Measurements from ENCODE around the gene PDGFRA.

The PDGFRA gene

DNA sequence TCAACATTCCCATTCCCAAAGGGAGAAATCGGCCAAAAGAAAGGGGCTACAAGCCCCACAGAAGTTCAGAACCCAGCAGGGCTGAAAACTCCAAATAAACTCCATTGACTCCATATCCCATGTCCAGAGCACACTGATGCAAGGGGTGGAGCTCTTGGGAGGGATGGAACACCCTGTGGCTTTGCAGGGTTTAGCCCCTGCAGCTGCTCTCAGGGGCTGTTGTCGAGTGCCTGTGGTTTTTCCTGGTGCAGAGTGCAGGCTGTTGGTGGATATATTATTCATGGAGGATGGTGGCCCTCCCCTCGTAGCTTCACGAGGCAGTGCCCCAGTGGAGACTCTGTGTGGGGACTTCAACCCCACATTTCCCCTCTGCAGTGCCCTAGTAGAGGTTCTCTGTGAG lies 53.7 kb downstream of the PDGFRA start:
- no peak overlapping the region for H3K27ac ChIP-seq
- TF ChIP-seq, protein P1, sequence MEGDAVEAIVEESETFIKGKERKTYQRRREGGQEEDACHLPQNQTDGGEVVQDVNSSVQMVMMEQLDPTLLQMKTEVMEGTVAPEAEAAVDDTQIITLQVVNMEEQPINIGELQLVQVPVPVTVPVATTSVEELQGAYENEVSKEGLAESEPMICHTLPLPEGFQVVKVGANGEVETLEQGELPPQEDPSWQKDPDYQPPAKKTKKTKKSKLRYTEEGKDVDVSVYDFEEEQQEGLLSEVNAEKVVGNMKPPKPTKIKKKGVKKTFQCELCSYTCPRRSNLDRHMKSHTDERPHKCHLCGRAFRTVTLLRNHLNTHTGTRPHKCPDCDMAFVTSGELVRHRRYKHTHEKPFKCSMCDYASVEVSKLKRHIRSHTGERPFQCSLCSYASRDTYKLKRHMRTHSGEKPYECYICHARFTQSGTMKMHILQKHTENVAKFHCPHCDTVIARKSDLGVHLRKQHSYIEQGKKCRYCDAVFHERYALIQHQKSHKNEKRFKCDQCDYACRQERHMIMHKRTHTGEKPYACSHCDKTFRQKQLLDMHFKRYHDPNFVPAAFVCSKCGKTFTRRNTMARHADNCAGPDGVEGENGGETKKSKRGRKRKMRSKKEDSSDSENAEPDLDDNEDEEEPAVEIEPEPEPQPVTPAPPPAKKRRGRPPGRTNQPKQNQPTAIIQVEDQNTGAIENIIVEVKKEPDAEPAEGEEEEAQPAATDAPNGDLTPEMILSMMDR (conservative IDR thresholded peaks at IDR 0.05): no peak

DNA sequence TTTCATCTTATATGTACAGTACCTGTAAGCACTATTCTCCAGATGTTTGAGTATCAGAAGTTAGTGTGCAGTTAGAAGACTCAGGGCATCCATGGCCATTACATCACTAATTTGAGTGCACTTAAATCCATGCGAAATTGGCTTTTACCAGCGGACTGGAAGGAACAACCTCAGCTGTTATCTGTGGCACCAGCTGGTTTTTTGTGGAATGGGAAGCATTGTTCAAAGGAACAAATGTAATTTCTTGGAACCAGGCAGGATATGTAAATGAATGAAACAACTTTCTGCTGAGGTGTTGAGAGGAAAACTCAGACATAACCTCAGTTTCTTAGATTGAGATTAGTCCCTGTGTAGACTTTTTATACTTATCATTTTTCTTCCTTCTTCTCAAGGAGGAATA lies 60.2 kb downstream of the PDGFRA start:
- no peak overlapping the region for H3K27ac ChIP-seq
- TF ChIP-seq, protein P1 (conservative IDR thresholded peaks at IDR 0.05): no peak

- H3K27ac ChIP-seq: no peak overlapping the region
- TF ChIP-seq, protein P1 (conservative IDR thresholded peaks at IDR 0.05): no peak
Observed at GRCh38 chr4:54290980-54291379, 61.9 kb downstream of the PDGFRA start.

DNA sequence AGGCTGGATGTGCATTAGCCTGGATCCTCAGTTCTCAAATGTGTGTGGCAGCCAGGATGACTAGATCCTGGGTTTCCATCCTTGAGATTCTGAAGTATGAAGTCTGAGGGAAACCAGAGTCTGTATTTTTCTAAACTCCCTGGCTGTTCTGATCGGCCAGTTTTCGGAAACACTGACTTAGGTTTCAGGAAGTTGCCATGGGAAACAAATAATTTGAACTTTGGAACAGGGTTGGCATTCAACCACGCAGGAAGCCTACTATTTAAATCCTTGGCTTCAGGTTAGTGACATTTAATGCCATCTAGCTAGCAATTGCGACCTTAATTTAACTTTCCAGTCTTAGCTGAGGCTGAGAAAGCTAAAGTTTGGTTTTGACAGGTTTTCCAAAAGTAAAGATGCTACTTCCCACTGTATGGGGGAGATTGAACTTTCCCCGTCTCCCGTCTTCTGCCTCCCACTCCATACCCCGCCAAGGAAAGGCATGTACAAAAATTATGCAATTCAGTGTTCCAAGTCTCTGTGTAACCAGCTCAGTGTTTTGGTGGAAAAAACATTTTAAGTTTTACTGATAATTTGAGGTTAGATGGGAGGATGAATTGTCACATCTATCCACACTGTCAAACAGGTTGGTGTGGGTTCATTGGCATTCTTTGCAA lies 67.6 kb downstream of the PDGFRA start:
- TF ChIP-seq, protein P1 (conservative IDR thresholded peaks at IDR 0.05): no peak

DNA sequence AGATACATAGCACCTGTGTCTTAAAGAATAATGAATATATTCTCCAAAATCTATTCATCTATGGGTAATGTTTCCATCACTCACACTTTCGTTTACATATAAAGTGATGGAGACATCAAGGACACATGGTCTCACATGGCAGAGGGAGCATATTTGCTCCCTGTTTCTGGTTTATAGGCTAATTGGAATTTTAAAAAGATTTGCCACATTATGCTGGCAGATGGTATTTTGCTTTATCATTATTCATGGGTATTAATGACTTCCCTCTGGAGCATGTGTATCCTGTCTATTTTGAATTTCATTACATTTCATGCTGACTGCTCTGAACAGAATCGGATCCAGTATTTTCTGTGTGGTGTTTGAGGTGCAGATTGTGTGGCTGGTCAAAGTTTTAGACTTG lies 79.0 kb downstream of the PDGFRA start:
- peak overlapping the region; percentile 4; the same call in 1 of the 2 replicates for H3K27ac ChIP-seq
- TF ChIP-seq, protein P1 (conservative IDR thresholded peaks at IDR 0.05): no peak

More for the DNA sequence above, 67.6 kb downstream of the PDGFRA start:
- no peak overlapping the region for H3K27ac ChIP-seq

DNA sequence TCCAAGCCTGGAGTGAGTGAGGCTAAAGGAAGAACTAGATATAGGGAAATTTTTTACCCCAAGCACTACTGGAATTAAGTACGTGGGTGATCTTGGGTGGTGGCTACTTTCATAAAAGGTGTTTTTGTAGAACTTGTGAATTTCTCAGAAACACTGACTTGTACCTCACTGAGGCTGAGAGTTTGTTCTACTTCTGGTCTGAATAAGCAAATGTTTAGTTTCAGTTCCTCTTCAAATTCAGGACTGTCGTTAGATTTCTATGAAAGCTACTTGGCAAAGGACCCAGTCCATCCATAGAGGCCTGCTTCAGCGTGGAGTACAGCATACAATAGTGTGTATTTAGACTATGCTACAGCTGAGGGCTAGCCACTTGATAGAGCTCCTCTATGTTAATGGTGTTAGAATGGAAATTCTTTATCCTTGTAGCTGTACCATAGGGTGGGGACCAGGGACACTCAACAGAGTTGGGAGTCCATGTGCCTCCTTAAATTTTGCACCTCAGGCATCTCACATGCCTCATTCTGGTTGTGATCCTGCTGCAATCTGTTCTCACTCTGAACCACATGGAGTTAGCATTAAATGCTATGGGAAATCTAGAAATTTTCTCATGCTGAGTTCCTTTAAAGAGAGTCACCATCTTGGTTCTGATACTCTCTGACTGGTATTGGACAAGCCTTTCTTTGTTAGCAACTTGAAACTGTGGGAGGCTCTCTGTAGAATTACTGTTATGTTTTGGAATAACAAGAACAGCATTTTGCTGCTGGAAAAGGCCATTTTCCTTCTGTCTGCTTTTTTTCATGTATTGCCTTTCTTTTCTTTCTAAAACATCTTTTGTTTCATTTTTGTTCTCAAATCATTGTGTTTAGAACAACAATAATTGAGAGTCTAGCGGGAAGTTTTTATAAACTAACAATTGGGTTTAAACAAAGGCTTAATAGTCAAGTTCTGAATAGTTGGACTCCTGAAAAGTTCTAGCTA lies 86.8 kb downstream of the PDGFRA start:
- TF ChIP-seq, protein P1 (conservative IDR thresholded peaks at IDR 0.05): no peak
- no peak overlapping the region for H3K27ac ChIP-seq

- TF ChIP-seq, protein P1 (conservative IDR thresholded peaks at IDR 0.05): no peak
- no peak overlapping the region for H3K27ac ChIP-seq
Observed at GRCh38 chr4:54317690-54318089, 88.6 kb downstream of the PDGFRA start.
